WTC11 (cell line): ENCODE results near the gene KDELR3. TPM values are rescaled to one million over a fixed set of nuclear protein-coding genes. Genes with fewer than 3 reads are reported as not detected.

Experiments used
- ATAC-seq: fragments of 200-7000 bp; cut with Tn5 transposase; 2 replicates; pipeline ENCODE4 v1.10.0; 2021; ENCODE audit warnings: mild to moderate bottlenecking, moderate library complexity
- CTCF ChIA-PET: fragments of 300-600 bp; sonication (Branson Sonifier 250); formaldehyde crosslinking; loops from one replicate; lab custom pipeline; 2021; ENCODE audit warnings: antibody characterized with exemption; lab: Charles Lee
- POLR2A ChIA-PET: fragments of 350-600 bp; sonication (Branson Sonifier 250); formaldehyde crosslinking; loops from one replicate; lab custom pipeline; 2021; ENCODE audit warnings: antibody characterized with exemption; lab: Charles Lee
- DNase-seq: peaks from one replicate; pipeline ENCODE4 v3.0.0; 2021; ENCODE audit warnings: low spot score
- H3K27ac Mint-ChIP-seq: 2 replicates; pipeline ENCODE4 v1.8.0; 2021; ENCODE audit warnings: mixed read lengths
- H3K27me3 Mint-ChIP-seq: 2 replicates; pipeline ENCODE4 v1.8.0; 2021; ENCODE audit warnings: low read depth, mild to moderate bottlenecking, moderate library complexity, mixed read lengths
- H3K36me3 Mint-ChIP-seq: 2 replicates; pipeline ENCODE4 v1.8.0; 2021; ENCODE audit warnings: mixed read lengths
- H3K4me1 Mint-ChIP-seq: 2 replicates; pipeline ENCODE4 v1.8.0; 2022; ENCODE audit warnings: mixed read lengths
- H3K4me3 Mint-ChIP-seq: 2 replicates; pipeline ENCODE4 v1.8.0; 2021; ENCODE audit warnings: mild to moderate bottlenecking, moderate library complexity, mixed read lengths
- H3K9me3 Mint-ChIP-seq: 2 replicates; pipeline ENCODE4 v1.8.0; 2021; ENCODE audit warnings: mixed read lengths
- CREB1 ChIP-seq: sonication (generic); formaldehyde crosslinking; IDR thresholded peaks from 2 replicates; pipeline ENCODE4 v1.8.0; 2023; ENCODE audit warnings: mild to moderate bottlenecking, missing genetic modification reagents
- FOXJ3 ChIP-seq: sonication (generic); formaldehyde crosslinking; IDR thresholded peaks from 2 replicates; pipeline ENCODE4 v1.9.0; 2021; ENCODE audit warnings: missing genetic modification reagents, mild to moderate bottlenecking, borderline replicate concordance
- HMGA2 ChIP-seq: fragments of 250-450 bp; sonication (Bioruptor Pico); IDR thresholded peaks from 2 replicates; pipeline ENCODE4 v1.4.0; 2021; ENCODE audit warnings: mild to moderate bottlenecking, moderate library complexity
- JAZF1 ChIP-seq: fragments of 250-450 bp; sonication (Bioruptor Pico); IDR thresholded peaks from 2 replicates; pipeline ENCODE4 v1.9.0; 2021; ENCODE audit warnings: moderate library complexity, mild to moderate bottlenecking, inconsistent platforms
- MYBL2 ChIP-seq: sonication (generic); formaldehyde crosslinking; IDR thresholded peaks from 2 replicates; pipeline ENCODE4 v1.8.1; 2023; ENCODE audit warnings: mild to moderate bottlenecking, moderate library complexity, missing genetic modification reagents
- NFATC4 ChIP-seq: fragments of 250-450 bp; sonication (Bioruptor Pico); IDR thresholded peaks from 2 replicates; pipeline ENCODE4 v1.9.0; 2021; ENCODE audit warnings: mild to moderate bottlenecking
- NR1H2 ChIP-seq: sonication (generic); formaldehyde crosslinking; IDR thresholded peaks from 2 replicates; pipeline ENCODE4 v1.9.0; 2021; ENCODE audit warnings: mild to moderate bottlenecking, moderate library complexity, missing genetic modification reagents
- NR2C2 ChIP-seq: sonication (generic); formaldehyde crosslinking; IDR thresholded peaks from 2 replicates; pipeline ENCODE4 v1.8.0; 2022; ENCODE audit warnings: mild to moderate bottlenecking, missing genetic modification reagents
- RORB ChIP-seq: fragments of 250-450 bp; sonication (Bioruptor Pico); IDR thresholded peaks from 2 replicates; pipeline ENCODE4 v1.9.0; 2021; ENCODE audit warnings: mild to moderate bottlenecking
- SP1 ChIP-seq: sonication (generic); formaldehyde crosslinking; conservative IDR thresholded peaks from 2 replicates; pipeline ENCODE4 v1.8.1; 2022; ENCODE audit warnings: missing genetic modification reagents
- ZNF219 ChIP-seq: sonication (generic); formaldehyde crosslinking; IDR thresholded peaks from 2 replicates; pipeline ENCODE4 v1.8.0; 2023; ENCODE audit warnings: missing genetic modification reagents, mild to moderate bottlenecking, borderline replicate concordance
- ZNF423 ChIP-seq: fragments of 250-450 bp; sonication (Bioruptor Pico); IDR thresholded peaks from 2 replicates; pipeline ENCODE4 v2.1.2; 2022; ENCODE audit warnings: mild to moderate bottlenecking, moderate library complexity
- ZNF671 ChIP-seq: fragments of 250-450 bp; sonication (Bioruptor Pico); IDR thresholded peaks from 2 replicates; pipeline ENCODE4 v1.8.0; 2021; ENCODE audit warnings: mild to moderate bottlenecking
- total RNA-seq: library from RNA; stranded (reverse); gene quantifications from 3 replicates; pipeline ENCODE4 v1.2.3, GENCODE V29; 2021
- TF ChIP-seq, protein P1 (sequence below): sonication (generic); formaldehyde crosslinking; IDR thresholded peaks from 2 replicates; pipeline ENCODE4 v1.8.1; 2023; ENCODE audit warnings: mild to moderate bottlenecking, missing genetic modification reagents, moderate library complexity
- TF ChIP-seq, protein P2 (sequence below): sonication (generic); formaldehyde crosslinking; IDR thresholded peaks from 2 replicates; pipeline ENCODE4 v1.8.1; 2022; ENCODE audit warnings: low read depth, missing genetic modification reagents, borderline replicate concordance
- TF ChIP-seq, protein P3 (sequence below): fragments of 250-450 bp; sonication (Bioruptor Pico); conservative IDR thresholded peaks from 2 replicates; pipeline ENCODE4 v1.9.0; 2021; ENCODE audit warnings: mild to moderate bottlenecking
- TF ChIP-seq, protein P4 (sequence below): fragments of 250-450 bp; sonication (Bioruptor Pico); IDR thresholded peaks from 2 replicates; pipeline ENCODE4 v1.9.0; 2021; ENCODE audit warnings: mild to moderate bottlenecking, borderline replicate concordance
- TF ChIP-seq, protein P5 (sequence below): fragments of 250-450 bp; sonication (Bioruptor Pico); IDR thresholded peaks from 2 replicates; pipeline ENCODE4 v1.9.0; 2021; ENCODE audit warnings: mild to moderate bottlenecking

KDELR3 gene
- total RNA-seq, 1 experiment from 2014 or later: 5.7 TPM

DNA sequence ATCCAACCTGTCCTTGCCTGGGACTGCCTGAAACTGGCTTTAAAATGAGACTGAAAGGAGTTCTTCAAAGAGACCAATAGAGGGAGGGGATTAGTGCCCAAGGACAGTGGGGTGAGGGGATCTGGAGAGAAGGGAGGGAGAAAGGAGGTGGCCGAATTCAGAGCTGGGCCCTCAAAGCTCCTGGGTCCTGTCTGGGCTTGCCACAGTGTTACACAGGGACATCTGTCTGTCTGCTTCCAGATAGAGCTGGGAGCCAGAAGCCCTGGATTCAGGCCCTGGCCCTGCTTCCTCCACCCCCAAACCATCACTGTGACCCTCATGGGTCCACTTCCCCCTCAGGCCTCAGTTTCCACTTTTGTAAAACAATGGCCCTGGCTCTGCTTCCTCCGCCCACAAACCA is 16.5 kb upstream of the KDELR3 start:
- DNase-seq: no peak
- no peak for ATAC-seq
- CTCF ChIA-PET: interaction anchor here (1.4 kb wide), 1 partner anchor 16 kb away, joined by 5 read pairs; no protein-coding TSS in a partner anchor
- Mint-ChIP-seq H3K27ac (no peak overlapping the region), H3K9me3 (no peaks in the 10 kb centered on the region), H3K36me3 (no peaks in the 10 kb centered on the region), H3K27me3 (peaks cover 45% of the 10 kb centered on the region), H3K4me3 (no peak overlapping the region), H3K4me1 (peaks cover 27% of the 10 kb centered on the region)
- TF ChIP-seq, protein P1, sequence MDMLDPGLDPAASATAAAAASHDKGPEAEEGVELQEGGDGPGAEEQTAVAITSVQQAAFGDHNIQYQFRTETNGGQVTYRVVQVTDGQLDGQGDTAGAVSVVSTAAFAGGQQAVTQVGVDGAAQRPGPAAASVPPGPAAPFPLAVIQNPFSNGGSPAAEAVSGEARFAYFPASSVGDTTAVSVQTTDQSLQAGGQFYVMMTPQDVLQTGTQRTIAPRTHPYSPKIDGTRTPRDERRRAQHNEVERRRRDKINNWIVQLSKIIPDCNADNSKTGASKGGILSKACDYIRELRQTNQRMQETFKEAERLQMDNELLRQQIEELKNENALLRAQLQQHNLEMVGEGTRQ (CRISPR knock-in tag): no peak
- TF ChIP-seq HMGA2 (no peak), ZNF423 (CRISPR knock-in tag) (no peak), ZNF219 (no peak), CREB1 (CRISPR knock-in tag) (no peak)
- TF ChIP-seq, protein P2, sequence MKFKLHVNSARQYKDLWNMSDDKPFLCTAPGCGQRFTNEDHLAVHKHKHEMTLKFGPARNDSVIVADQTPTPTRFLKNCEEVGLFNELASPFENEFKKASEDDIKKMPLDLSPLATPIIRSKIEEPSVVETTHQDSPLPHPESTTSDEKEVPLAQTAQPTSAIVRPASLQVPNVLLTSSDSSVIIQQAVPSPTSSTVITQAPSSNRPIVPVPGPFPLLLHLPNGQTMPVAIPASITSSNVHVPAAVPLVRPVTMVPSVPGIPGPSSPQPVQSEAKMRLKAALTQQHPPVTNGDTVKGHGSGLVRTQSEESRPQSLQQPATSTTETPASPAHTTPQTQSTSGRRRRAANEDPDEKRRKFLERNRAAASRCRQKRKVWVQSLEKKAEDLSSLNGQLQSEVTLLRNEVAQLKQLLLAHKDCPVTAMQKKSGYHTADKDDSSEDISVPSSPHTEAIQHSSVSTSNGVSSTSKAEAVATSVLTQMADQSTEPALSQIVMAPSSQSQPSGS: no peak
- TF ChIP-seq, protein P3, sequence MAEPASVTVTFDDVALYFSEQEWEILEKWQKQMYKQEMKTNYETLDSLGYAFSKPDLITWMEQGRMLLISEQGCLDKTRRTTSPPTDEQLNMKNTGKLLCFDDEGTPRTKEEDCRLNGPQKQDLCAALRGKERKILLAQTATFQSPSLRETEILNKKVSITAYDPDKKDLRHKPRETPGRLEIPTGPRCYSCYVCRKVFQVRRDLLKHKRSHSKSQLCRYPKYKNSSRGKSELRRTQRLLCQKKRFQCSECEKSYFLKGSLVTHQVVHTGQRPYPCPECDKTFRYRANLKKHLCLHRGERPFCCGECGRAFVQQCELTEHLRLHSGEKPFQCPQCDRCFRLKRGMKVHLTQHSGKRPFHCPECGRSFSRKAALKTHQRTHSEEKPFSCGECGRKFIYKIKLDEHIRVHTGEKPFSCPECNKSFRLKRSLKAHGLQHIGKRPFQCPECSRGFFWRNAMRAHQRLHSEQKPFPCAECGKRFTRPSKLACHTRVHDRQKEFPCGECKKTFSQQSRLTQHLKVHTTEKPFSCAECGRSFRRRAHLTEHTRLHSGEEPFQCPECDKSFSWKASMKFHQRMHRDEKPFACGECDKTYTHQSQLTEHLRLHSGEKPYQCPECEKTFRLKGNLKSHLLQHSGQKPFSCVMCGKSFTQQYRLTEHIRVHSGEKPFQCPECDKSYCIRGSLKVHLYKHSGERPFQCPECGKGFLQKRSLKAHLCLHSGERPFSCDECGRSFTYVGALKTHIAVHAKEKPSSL (CRISPR knock-in tag): no peak
- TF ChIP-seq, protein P4, sequence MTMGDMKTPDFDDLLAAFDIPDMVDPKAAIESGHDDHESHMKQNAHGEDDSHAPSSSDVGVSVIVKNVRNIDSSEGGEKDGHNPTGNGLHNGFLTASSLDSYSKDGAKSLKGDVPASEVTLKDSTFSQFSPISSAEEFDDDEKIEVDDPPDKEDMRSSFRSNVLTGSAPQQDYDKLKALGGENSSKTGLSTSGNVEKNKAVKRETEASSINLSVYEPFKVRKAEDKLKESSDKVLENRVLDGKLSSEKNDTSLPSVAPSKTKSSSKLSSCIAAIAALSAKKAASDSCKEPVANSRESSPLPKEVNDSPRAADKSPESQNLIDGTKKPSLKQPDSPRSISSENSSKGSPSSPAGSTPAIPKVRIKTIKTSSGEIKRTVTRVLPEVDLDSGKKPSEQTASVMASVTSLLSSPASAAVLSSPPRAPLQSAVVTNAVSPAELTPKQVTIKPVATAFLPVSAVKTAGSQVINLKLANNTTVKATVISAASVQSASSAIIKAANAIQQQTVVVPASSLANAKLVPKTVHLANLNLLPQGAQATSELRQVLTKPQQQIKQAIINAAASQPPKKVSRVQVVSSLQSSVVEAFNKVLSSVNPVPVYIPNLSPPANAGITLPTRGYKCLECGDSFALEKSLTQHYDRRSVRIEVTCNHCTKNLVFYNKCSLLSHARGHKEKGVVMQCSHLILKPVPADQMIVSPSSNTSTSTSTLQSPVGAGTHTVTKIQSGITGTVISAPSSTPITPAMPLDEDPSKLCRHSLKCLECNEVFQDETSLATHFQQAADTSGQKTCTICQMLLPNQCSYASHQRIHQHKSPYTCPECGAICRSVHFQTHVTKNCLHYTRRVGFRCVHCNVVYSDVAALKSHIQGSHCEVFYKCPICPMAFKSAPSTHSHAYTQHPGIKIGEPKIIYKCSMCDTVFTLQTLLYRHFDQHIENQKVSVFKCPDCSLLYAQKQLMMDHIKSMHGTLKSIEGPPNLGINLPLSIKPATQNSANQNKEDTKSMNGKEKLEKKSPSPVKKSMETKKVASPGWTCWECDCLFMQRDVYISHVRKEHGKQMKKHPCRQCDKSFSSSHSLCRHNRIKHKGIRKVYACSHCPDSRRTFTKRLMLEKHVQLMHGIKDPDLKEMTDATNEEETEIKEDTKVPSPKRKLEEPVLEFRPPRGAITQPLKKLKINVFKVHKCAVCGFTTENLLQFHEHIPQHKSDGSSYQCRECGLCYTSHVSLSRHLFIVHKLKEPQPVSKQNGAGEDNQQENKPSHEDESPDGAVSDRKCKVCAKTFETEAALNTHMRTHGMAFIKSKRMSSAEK (CRISPR knock-in tag): no peak
- POLR2A ChIA-PET: no interaction called here

GRCh38 chr22:38451864-38452263 is 16.0 kb upstream of the KDELR3 start:
- Mint-ChIP-seq H3K27me3 (peaks cover 50% of the 10 kb centered on the region), H3K9me3 (no peaks in the 10 kb centered on the region), H3K27ac (no peak overlapping the region), H3K4me3 (no peak overlapping the region)
- CTCF ChIA-PET: interaction anchor here (1.4 kb wide), 1 partner anchor 17 kb away, joined by 5 read pairs; no protein-coding TSS in a partner anchor
- POLR2A ChIA-PET: no interaction called here
- DNase-seq: no peak
- TF ChIP-seq NR1H2 (CRISPR knock-in tag) (no peak), SP1 (CRISPR knock-in tag) (no peak), NFATC4 (CRISPR knock-in tag) (no peak), ZNF671 (CRISPR knock-in tag) (no peak), NR2C2 (CRISPR knock-in tag) (no peak), RORB (no peak), FOXJ3 (no peak), MYBL2 (CRISPR knock-in tag) (no peak), JAZF1 (CRISPR knock-in tag) (no peak)
- TF ChIP-seq, protein P5, sequence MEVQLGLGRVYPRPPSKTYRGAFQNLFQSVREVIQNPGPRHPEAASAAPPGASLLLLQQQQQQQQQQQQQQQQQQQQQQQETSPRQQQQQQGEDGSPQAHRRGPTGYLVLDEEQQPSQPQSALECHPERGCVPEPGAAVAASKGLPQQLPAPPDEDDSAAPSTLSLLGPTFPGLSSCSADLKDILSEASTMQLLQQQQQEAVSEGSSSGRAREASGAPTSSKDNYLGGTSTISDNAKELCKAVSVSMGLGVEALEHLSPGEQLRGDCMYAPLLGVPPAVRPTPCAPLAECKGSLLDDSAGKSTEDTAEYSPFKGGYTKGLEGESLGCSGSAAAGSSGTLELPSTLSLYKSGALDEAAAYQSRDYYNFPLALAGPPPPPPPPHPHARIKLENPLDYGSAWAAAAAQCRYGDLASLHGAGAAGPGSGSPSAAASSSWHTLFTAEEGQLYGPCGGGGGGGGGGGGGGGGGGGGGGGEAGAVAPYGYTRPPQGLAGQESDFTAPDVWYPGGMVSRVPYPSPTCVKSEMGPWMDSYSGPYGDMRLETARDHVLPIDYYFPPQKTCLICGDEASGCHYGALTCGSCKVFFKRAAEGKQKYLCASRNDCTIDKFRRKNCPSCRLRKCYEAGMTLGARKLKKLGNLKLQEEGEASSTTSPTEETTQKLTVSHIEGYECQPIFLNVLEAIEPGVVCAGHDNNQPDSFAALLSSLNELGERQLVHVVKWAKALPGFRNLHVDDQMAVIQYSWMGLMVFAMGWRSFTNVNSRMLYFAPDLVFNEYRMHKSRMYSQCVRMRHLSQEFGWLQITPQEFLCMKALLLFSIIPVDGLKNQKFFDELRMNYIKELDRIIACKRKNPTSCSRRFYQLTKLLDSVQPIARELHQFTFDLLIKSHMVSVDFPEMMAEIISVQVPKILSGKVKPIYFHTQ: no peak
- TF ChIP-seq, all 79 proteins: peak for 0
- Mint-ChIP-seq H3K36me3 (no peaks in the 10 kb centered on the region), H3K4me1 (peaks cover 29% of the 10 kb centered on the region)
- ATAC-seq: no peak
